HEK293T (cell line): ENCODE results near the gene RTN1.

Source experiments
- CTCF ChIA-PET: fragments of 350-600 bp; formaldehyde crosslinking; extraction: SDS; loops from one replicate; lab custom pipeline; 2021; ENCODE audit warnings: antibody characterized with exemption, inconsistent platforms; lab: Yijun Ruan, JAX
- POLR2A ChIA-PET: fragments of 350-600 bp; formaldehyde crosslinking; extraction: SDS; loops from one replicate; lab custom pipeline; 2020; ENCODE audit warnings: antibody characterized with exemption, inconsistent platforms; lab: Yijun Ruan, JAX
- DNase-seq: peaks from one replicate; pipeline ENCODE4 v3.0.0; 2012; ENCODE audit warnings: mixed read lengths; ENCODE audit errors: extremely low spot score
- ARNT ChIP-seq: fragments of 450-650 bp; IDR thresholded peaks from 2 replicates; pipeline ENCODE4 v1.6.1; 2017; ENCODE audit warnings: mild to moderate bottlenecking
- BHLHE40 ChIP-seq: fragments of 450-650 bp; IDR thresholded peaks from 2 replicates; pipeline ENCODE4 v1.6.1; 2016; ENCODE audit warnings: mild to moderate bottlenecking, moderate library complexity, borderline replicate concordance
- CTBP1 ChIP-seq: fragments of 450-650 bp; IDR thresholded peaks from 2 replicates; pipeline ENCODE4 v1.6.1; 2016; ENCODE audit warnings: borderline replicate concordance
- ELF4 ChIP-seq: fragments of 450-650 bp; IDR thresholded peaks from 2 replicates; pipeline ENCODE4 v1.6.1; 2017; ENCODE audit warnings: antibody characterized with exemption
- FOXA1 ChIP-seq: fragments of 450-650 bp; IDR thresholded peaks from 2 replicates; pipeline ENCODE4 v1.6.1; 2016; ENCODE audit warnings: mild to moderate bottlenecking
- FOXK2 ChIP-seq: fragments of 450-650 bp; IDR thresholded peaks from 2 replicates; pipeline ENCODE4 v1.6.1; 2016; ENCODE audit warnings: mild to moderate bottlenecking
- FOXM1 ChIP-seq: fragments of 450-650 bp; IDR thresholded peaks from 2 replicates; pipeline ENCODE4 v1.6.1; 2017; ENCODE audit warnings: mild to moderate bottlenecking, borderline replicate concordance
- HDGF ChIP-seq: fragments of 450-650 bp; IDR thresholded peaks from 2 replicates; pipeline ENCODE4 v1.6.1; 2017; ENCODE audit warnings: antibody characterized with exemption, borderline replicate concordance
- L3MBTL2 ChIP-seq: fragments of 450-650 bp; conservative IDR thresholded peaks from 2 replicates; pipeline ENCODE4 v1.6.1; 2016; ENCODE audit warnings: mild to moderate bottlenecking
- LEF1 ChIP-seq: fragments of 450-650 bp; IDR thresholded peaks from 2 replicates; pipeline ENCODE4 v1.6.1; 2017; ENCODE audit warnings: mild to moderate bottlenecking, borderline replicate concordance
- NFRKB ChIP-seq: fragments of 450-650 bp; IDR thresholded peaks from 2 replicates; pipeline ENCODE4 v1.6.1; 2016; ENCODE audit warnings: mild to moderate bottlenecking, moderate library complexity
- PKNOX1 ChIP-seq: fragments of 450-650 bp; IDR thresholded peaks from 2 replicates; pipeline ENCODE4 v1.6.1; 2016
- SP1 ChIP-seq: fragments of 450-650 bp; IDR thresholded peaks from 2 replicates; pipeline ENCODE4 v1.6.1; 2017
- SUZ12 ChIP-seq: fragments of 450-650 bp; IDR thresholded peaks from 2 replicates; pipeline ENCODE4 v1.6.1; 2016; ENCODE audit warnings: mild to moderate bottlenecking
- TARDBP ChIP-seq: fragments of 450-650 bp; IDR thresholded peaks from 2 replicates; pipeline ENCODE4 v1.6.1; 2016
- ZNF384 ChIP-seq: fragments of 450-650 bp; IDR thresholded peaks from 2 replicates; pipeline ENCODE4 v1.6.1; 2016

RTN1 gene

GRCh38 chr14:59845245-59845644 is 25.3 kb downstream of the RTN1 start:
- no peak for DNase-seq
- no peak for TF ChIP-seq TARDBP
- TF ChIP-seq SP1: no peak
- TF ChIP-seq FOXA1: no peak
- no peak for TF ChIP-seq L3MBTL2
- no peak for TF ChIP-seq ZNF384
- no peak for TF ChIP-seq BHLHE40
- TF ChIP-seq CTBP1: no peak
- TF ChIP-seq ELF4: no peak
- TF ChIP-seq FOXM1: no peak
- no peak for TF ChIP-seq HDGF
- no peak for TF ChIP-seq SUZ12
- CTCF ChIA-PET: interaction anchor here (0.8 kb wide), 1 partner anchor 12 kb away, joined by 3 read pairs; no protein-coding TSS in a partner anchor
- POLR2A ChIA-PET: no interaction called here

- POLR2A ChIA-PET: no interaction called here
- TF ChIP-seq NFRKB: no peak
- TF ChIP-seq HDGF: no peak
- no peak for TF ChIP-seq SP1
- no peak for TF ChIP-seq FOXM1
- no peak for TF ChIP-seq LEF1
- no peak for TF ChIP-seq PKNOX1
- TF ChIP-seq CTBP1: no peak
- no peak for TF ChIP-seq SUZ12
- no peak for TF ChIP-seq L3MBTL2
- TF ChIP-seq FOXK2: no peak
- TF ChIP-seq ARNT: no peak
- TF ChIP-seq TARDBP: no peak
- CTCF ChIA-PET: no interaction called here
- DNase-seq: no peak
These were observed 26.3 kb downstream of the RTN1 start for GRCh38 chr14:59844186-59844812.

GRCh38 chr14:59836116-59836515 is 34.5 kb downstream of the RTN1 start:
- ChIA-PET POLR2A (no interaction called here), CTCF (no interaction called here)
- no peak for DNase-seq
- TF ChIP-seq LEF1: no peak
- TF ChIP-seq NFRKB: no peak
- TF ChIP-seq SP1: no peak
- no peak for TF ChIP-seq SUZ12
- TF ChIP-seq FOXA1: no peak
- TF ChIP-seq BHLHE40: no peak
- TF ChIP-seq ZNF384: no peak
- no peak for TF ChIP-seq CTBP1
- no peak for TF ChIP-seq PKNOX1
- no peak for TF ChIP-seq ARNT
- TF ChIP-seq FOXK2: no peak
- TF ChIP-seq TARDBP: no peak
- TF ChIP-seq ELF4: no peak
- TF ChIP-seq L3MBTL2: no peak
- TF ChIP-seq FOXM1: no peak

- TF ChIP-seq SUZ12: no peak
- no peak for TF ChIP-seq CTBP1
- no peak for TF ChIP-seq FOXK2
- TF ChIP-seq TARDBP: no peak
- TF ChIP-seq ELF4: no peak
- TF ChIP-seq SP1: no peak
- no peak for TF ChIP-seq BHLHE40
- TF ChIP-seq ZNF384: no peak
- POLR2A ChIA-PET: no interaction called here
- DNase-seq: no peak
- CTCF ChIA-PET: no interaction called here
These were observed 37.8 kb downstream of the RTN1 start for GRCh38 chr14:59832653-59833294.

- ChIA-PET POLR2A (no interaction called here), CTCF (no interaction called here)
- TF ChIP-seq SUZ12: no peak
- no peak for TF ChIP-seq LEF1
- DNase-seq: no peak
These were observed 39.4 kb downstream of the RTN1 start for GRCh38 chr14:59831121-59831730.

- ChIA-PET POLR2A (no interaction called here), CTCF (no interaction called here)
- DNase-seq: no peak
- no peak for TF ChIP-seq PKNOX1
- no peak for TF ChIP-seq ARNT
- TF ChIP-seq NFRKB: no peak
- no peak for TF ChIP-seq TARDBP
- no peak for TF ChIP-seq LEF1
- TF ChIP-seq ZNF384: no peak
- TF ChIP-seq FOXM1: no peak
- no peak for TF ChIP-seq FOXA1
- TF ChIP-seq SP1: no peak
- no peak for TF ChIP-seq FOXK2
- TF ChIP-seq CTBP1: no peak
- no peak for TF ChIP-seq L3MBTL2
- no peak for TF ChIP-seq ELF4
- no peak for TF ChIP-seq SUZ12
- no peak for TF ChIP-seq BHLHE40
- TF ChIP-seq HDGF: no peak
These were observed 40.2 kb downstream of the RTN1 start for GRCh38 chr14:59830338-59830734.
